Body of pancreas (tissue), 4 donors: ENCODE results near the gene DCXR.

Source experiments
- CTCF ChIP-seq, 7 experiments: fragments of 450-650 bp in 4 of 7; fragments of 200-600 bp in 3 of 7; sonication (generic) in 3 of 7; IDR thresholded peaks; one replicate each; pipeline ENCODE4 v1.5.1; 2016 to 2019; ENCODE audit warnings: antibody characterized with exemption in 7 of 7
- POLR2A ChIP-seq, 3 donors: fragments of 450-650 bp; IDR thresholded peaks; one replicate each; pipeline ENCODE4 v1.6.1; 2016; ENCODE audit warnings: antibody characterized with exemption in 3 of 3, mild to moderate bottlenecking in 2 of 3

GRCh38 chr17:82018152-82018988 lies 19.1 kb downstream of the DCXR start:
- TF ChIP-seq CTCF (IDR thresholded peaks at IDR 0.05) (no peak), POLR2A (IDR thresholded peaks at IDR 0.05) (no peak)
